AG09309 (cell line): Measurements from ENCODE around the gene PBLD.

ENCODE experiments used
- DNase-seq: peaks from one replicate; pipeline ENCODE4 v3.0.0-alpha.2; 2010; ENCODE audit warnings: low read depth
- H3K4me3 ChIP-seq: 2 replicates; pipeline ENCODE4 v1.5.1; 2011; ENCODE audit warnings: mild to moderate bottlenecking, low read depth, low read length, moderate library complexity; ENCODE audit not compliant: control insufficient read depth
- CTCF ChIP-seq: IDR thresholded peaks from 2 replicates; pipeline ENCODE4 v1.5.1; 2011; ENCODE audit warnings: mild to moderate bottlenecking, low read depth, low read length, inconsistent platforms; ENCODE audit not compliant: insufficient read depth, control insufficient read depth; ENCODE audit errors: missing control alignments

Gene PBLD

GRCh38 chr10:68342909-68343516, 10.3 kb upstream of the PBLD start:
- DNase-seq: no peak
- H3K4me3 ChIP-seq: no peak overlapping the region
- TF ChIP-seq CTCF: no peak

GRCh38 chr10:68340358-68341080, 7.8 kb upstream of the PBLD start:
- no peak for DNase-seq
- H3K4me3 ChIP-seq: no peak overlapping the region
- TF ChIP-seq CTCF: no peak

- H3K4me3 ChIP-seq: no peak overlapping the region
- TF ChIP-seq CTCF: no peak
- no peak for DNase-seq
These were observed 4.1 kb upstream of the PBLD start for GRCh38 chr10:68336754-68337351.

GRCh38 chr10:68334672-68335467, 2.1 kb upstream of the PBLD start:
- H3K4me3 ChIP-seq: peak overlapping the region; percentile 72
- no peak for DNase-seq
- TF ChIP-seq CTCF: no peak

GRCh38 chr10:68333440-68334431, 1.0 kb upstream of the PBLD start:
- DNase-seq: no peak
- H3K4me3 ChIP-seq: peak overlapping the region; percentile 72
- no peak for TF ChIP-seq CTCF
